ENCODE measurements around the gene CNNM4. TPM values are rescaled to one million over a fixed set of nuclear protein-coding genes. Genes with fewer than 3 reads are reported as not detected.
A peak's percentile ranks its signal among the peaks of the same experiment; 100 is the strongest.

CNNM4 gene
- 10 to 100 TPM; 10.4 to 24.9 (median 21.5) TPM for total RNA-seq
- polyA plus RNA-seq: 10.4 TPM
- long read RNA-seq, donor 1, partial matches to known transcripts: 3 of 30 reads
- long read RNA-seq, donor 1, other reads (novel, unspliced or antisense): 27 of 30 reads
- long read RNA-seq, donor 2, full-length matches to known transcripts: 1 of 14 reads
- long read RNA-seq, donor 2, partial matches to known transcripts: 3 of 14 reads
- long read RNA-seq, donor 2, other reads (novel, unspliced or antisense): 10 of 14 reads
- long read RNA-seq, donor 3, full-length matches to known transcripts: 3 of 28 reads
- long read RNA-seq, donor 3, partial matches to known transcripts: 1 of 28 reads
- long read RNA-seq, donor 3, other reads (novel, unspliced or antisense): 24 of 28 reads
- long read RNA-seq, donor 4, full-length matches to known transcripts: 1 of 20 reads
- long read RNA-seq, donor 4, partial matches to known transcripts: 8 of 20 reads
- long read RNA-seq, donor 4, other reads (novel, unspliced or antisense): 11 of 20 reads

- no peaks in the 10 kb centered on the region for H3K27me3 ChIP-seq (ENCODE audit: control insufficient read depth, insufficient read depth)
- intact Hi-C loops (cut with DNase I): loop anchor here in 1 of 4 donors (5.0 to 10.0 kb wide), 2 partner anchors 42 to 126 kb away; partner anchors contain the start of gene KANSL3
- peak; percentile 96 to 98 (median 98) for DNase-seq
Measured at GRCh38 chr2:96760036-96760985, at the start of gene CNNM4. Gene CNNM4, plus strand, starts transcription at chr2:96760902. Its CDS starts 98 bp downstream, at chr2:96761000.

DNA sequence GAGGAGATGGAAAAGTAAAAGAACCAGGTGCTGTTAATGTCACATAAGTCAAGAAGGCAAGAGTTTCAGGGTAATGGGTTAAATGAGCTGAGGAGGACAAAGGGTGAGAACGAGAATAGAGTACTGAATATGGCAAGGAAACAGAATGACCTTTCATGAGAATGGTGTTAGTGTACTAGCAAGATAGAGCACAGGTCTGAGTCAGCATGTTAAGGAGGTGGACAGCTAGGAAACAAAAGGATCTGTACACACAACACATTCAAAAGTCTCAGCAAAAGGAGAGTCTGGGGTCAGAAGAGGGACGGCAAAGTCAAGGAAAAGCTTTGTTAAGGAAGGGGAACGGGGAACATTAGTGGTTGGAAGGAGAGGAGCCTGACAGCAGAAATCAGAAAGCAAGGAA, 49.7 kb upstream of the CNNM4 start:
- ATAC-seq: no peak
- Histone ChIP-seq H3K27me3 (ENCODE audit: control insufficient read depth, insufficient read depth) (no peaks in the 10 kb centered on the region), H3K4me1 (ENCODE audit: control insufficient read depth, insufficient read depth, low read length) (no peaks in the 10 kb centered on the region), H3K27ac (ENCODE audit: low read length) (no peak overlapping the region), H3K9me3 (ENCODE audit: control insufficient read depth, low read length) (no peaks in the 10 kb centered on the region), H3K4me3 (ENCODE audit: low read length) (no peak overlapping the region)
- intact Hi-C loops (cut with DNase I): no loop called here
- WGBS: 79% methylated on average over 3 of the region's 3 CpGs
- no peak for DNase-seq

More at GRCh38 chr2:96760036-96760985, at the start of gene CNNM4:
- 4% methylated on average over 62 of the region's 62 CpGs for WGBS
- H3K4me3 ChIP-seq (ENCODE audit: low read length): peak within 1 kb of the TSS; percentile 59
- peak; percentile 97 for ATAC-seq
- H3K4me1 ChIP-seq (ENCODE audit: control insufficient read depth, insufficient read depth, low read length): peaks cover 21% of the 10 kb centered on the region
- H3K9me3 ChIP-seq (ENCODE audit: control insufficient read depth, low read length): no peaks in the 10 kb centered on the region
- H3K27ac ChIP-seq (ENCODE audit: low read length): peak within 1 kb of the TSS; percentile 65

- Histone ChIP-seq H3K9me3 (ENCODE audit: control insufficient read depth, low read length) (no peaks in the 10 kb centered on the region), H3K27ac (ENCODE audit: low read length) (no peak overlapping the region), H3K4me1 (ENCODE audit: control insufficient read depth, insufficient read depth, low read length) (no peaks in the 10 kb centered on the region), H3K27me3 (ENCODE audit: control insufficient read depth, insufficient read depth) (no peaks in the 10 kb centered on the region), H3K4me3 (ENCODE audit: low read length) (no peak overlapping the region)
- 86% methylated on average over 5 of the region's 5 CpGs for WGBS
- ATAC-seq: no peak
- no peak for DNase-seq
- intact Hi-C loops (cut with DNase I): no loop called here
Measured at GRCh38 chr2:96715658-96716057, 45.0 kb upstream of the CNNM4 start.

DNA sequence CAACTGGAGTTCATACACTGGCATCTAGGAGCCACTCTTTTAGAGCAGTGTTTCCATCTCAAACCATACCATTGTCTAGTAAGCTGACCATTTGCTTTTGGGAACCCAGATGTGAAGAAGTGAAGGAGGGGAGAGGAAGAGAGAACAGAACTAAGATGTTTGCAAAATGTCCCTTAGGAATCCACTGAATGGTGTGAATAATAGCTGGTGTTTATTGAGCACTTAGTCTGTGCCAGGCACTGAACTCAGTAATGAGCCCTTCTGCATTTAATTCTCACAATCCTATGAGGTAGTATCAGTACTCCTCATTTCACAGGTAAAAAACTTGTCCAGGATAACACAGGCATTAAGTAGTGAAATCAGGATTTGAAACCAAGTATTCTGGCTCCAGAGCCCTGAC, 44.3 kb upstream of the CNNM4 start:
- intact Hi-C loops (cut with DNase I): no loop called here
- H3K27ac ChIP-seq (ENCODE audit: low read length): no peak overlapping the region
- no peak for DNase-seq
- H3K4me1 ChIP-seq (ENCODE audit: control insufficient read depth, insufficient read depth, low read length): no peaks in the 10 kb centered on the region
- no peak for ATAC-seq
- H3K9me3 ChIP-seq (ENCODE audit: control insufficient read depth, low read length): no peaks in the 10 kb centered on the region
- no peaks in the 10 kb centered on the region for H3K27me3 ChIP-seq (ENCODE audit: control insufficient read depth, insufficient read depth)
- H3K4me3 ChIP-seq (ENCODE audit: low read length): no peak overlapping the region

DNA sequence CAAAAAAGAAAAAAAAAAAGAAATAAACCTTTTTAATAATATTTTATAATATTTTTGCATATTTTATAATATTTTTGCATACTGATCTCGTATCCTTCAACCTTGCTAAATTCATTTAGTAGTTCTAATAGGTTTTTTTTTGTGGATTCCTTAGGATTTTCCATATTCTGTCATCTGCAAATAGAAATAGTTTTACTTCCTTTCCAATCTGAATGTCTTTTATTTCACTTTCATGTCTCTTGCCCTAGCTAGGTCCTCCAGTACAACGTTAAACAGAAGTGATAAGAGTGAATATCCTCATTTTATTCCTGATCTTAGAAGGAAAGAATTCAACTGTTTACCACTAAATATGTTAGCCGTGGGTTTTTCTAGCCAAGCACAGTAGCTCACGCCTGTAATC, 34.6 kb upstream of the CNNM4 start:
- no peak overlapping the region for H3K4me3 ChIP-seq (ENCODE audit: low read length)
- H3K27me3 ChIP-seq (ENCODE audit: control insufficient read depth, insufficient read depth): no peaks in the 10 kb centered on the region
- 80% methylated on average over 4 of the region's 4 CpGs for WGBS
- no peak overlapping the region for H3K27ac ChIP-seq (ENCODE audit: low read length)
- intact Hi-C loops (cut with DNase I): no loop called here
- peaks cover 3% of the 10 kb centered on the region for H3K4me1 ChIP-seq (ENCODE audit: control insufficient read depth, insufficient read depth, low read length)
- ATAC-seq (no peak), DNase-seq (no peak)
- H3K9me3 ChIP-seq (ENCODE audit: control insufficient read depth, low read length): no peaks in the 10 kb centered on the region

DNA sequence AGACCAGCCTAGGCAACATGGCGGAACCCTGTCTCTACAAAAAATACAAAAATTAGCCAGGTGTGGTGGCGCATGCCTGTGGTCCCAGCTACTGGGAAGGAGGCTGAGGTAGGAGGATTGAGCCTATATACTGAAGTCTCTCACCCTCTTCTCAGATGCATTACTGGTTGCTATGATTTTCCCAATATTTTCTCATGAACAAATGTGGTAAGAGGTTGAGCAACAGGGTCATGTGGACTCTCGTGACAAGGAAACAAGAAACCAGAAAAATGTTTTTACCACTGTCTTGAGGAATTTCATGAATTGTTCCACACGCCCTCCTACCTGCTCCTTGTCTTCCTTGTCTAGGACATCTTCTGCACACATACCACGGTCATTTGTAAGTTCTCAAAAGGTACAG, 33.3 kb upstream of the CNNM4 start:
- no peak for ATAC-seq
- H3K4me1 ChIP-seq (ENCODE audit: control insufficient read depth, insufficient read depth, low read length): peaks cover 3% of the 10 kb centered on the region
- H3K27ac ChIP-seq (ENCODE audit: low read length): no peak overlapping the region
- H3K27me3 ChIP-seq (ENCODE audit: control insufficient read depth, insufficient read depth): no peaks in the 10 kb centered on the region
- WGBS: 92% methylated on average over 5 of the region's 5 CpGs
- intact Hi-C loops (cut with DNase I): no loop called here
- no peak for DNase-seq
- H3K9me3 ChIP-seq (ENCODE audit: control insufficient read depth, low read length): no peaks in the 10 kb centered on the region
- no peak overlapping the region for H3K4me3 ChIP-seq (ENCODE audit: low read length)

DNA sequence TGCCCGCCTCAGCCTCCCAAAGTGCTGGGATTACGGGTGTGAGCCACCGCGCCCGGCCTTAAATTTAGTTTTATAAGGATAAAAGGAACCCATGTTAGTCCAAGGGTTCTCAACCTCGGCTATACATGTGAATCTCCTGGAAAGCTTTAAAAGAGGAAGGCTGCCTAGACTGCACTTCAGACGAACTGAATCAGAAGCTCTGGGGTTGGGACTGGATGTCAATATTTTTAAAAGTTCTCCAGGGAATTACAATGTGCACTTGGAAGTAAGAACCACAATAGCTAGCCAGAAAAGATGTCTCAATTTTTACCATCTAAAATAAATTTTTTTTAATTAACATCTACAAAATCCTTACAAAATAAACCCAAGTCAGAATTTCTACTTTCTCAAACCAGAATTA, 31.0 kb upstream of the CNNM4 start:
- no peak for DNase-seq
- no peak overlapping the region for H3K27ac ChIP-seq (ENCODE audit: low read length)
- H3K4me1 ChIP-seq (ENCODE audit: control insufficient read depth, insufficient read depth, low read length): peaks cover 3% of the 10 kb centered on the region
- ATAC-seq: peak; percentile 28 to 43
- 80% methylated on average over 7 of the region's 7 CpGs for WGBS
- H3K4me3 ChIP-seq (ENCODE audit: low read length): no peak overlapping the region
- H3K9me3 ChIP-seq (ENCODE audit: control insufficient read depth, low read length): no peaks in the 10 kb centered on the region
- H3K27me3 ChIP-seq (ENCODE audit: control insufficient read depth, insufficient read depth): no peaks in the 10 kb centered on the region
- intact Hi-C loops (cut with DNase I): loop anchor here in 1 of 4 donors (10.0 kb wide), 1 partner anchor 235 kb away; no protein-coding TSS in a partner anchor

DNA sequence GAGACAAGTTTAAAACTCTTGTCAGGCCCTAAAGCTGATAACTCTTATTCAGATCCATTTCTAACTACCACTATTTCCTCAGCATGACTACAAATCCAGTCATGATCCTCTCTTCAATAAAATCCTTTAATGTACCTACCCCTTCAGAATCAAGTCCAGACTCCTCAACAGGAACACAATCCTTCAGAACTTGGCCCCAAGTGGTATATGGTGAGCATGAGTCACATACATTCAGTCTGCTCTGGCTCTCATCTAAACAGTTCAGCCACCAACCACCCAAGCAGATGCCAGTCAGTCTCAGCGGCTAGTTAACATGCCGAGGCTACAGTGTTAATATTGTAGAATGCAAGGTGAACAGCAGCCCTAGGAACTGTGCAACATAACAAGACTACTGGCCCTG, 30.5 kb upstream of the CNNM4 start:
- no peaks in the 10 kb centered on the region for H3K27me3 ChIP-seq (ENCODE audit: control insufficient read depth, insufficient read depth)
- 91% methylated on average over 2 of the region's 2 CpGs for WGBS
- intact Hi-C loops (cut with DNase I): loop anchor here in 1 of 4 donors (10.0 kb wide), 1 partner anchor 235 kb away; no protein-coding TSS in a partner anchor
- peak overlapping the region; percentile 37 for H3K27ac ChIP-seq (ENCODE audit: low read length)
- DNase-seq: no peak
- ATAC-seq: peak in 1 of 2 donors; percentile 46
- no peak overlapping the region for H3K4me3 ChIP-seq (ENCODE audit: low read length)
- H3K4me1 ChIP-seq (ENCODE audit: control insufficient read depth, insufficient read depth, low read length): peaks cover 3% of the 10 kb centered on the region
- no peaks in the 10 kb centered on the region for H3K9me3 ChIP-seq (ENCODE audit: control insufficient read depth, low read length)

GRCh38 chr2:96733931-96734330, 26.8 kb upstream of the CNNM4 start:
- H3K9me3 ChIP-seq (ENCODE audit: control insufficient read depth, low read length): no peaks in the 10 kb centered on the region
- intact Hi-C loops (cut with DNase I): loop anchor here in 1 of 4 donors (10.0 kb wide), 1 partner anchor 231 kb away; no protein-coding TSS in a partner anchor
- DNase-seq: no peak
- 86% methylated on average over 3 of the region's 3 CpGs for WGBS
- ATAC-seq: no peak
- H3K27me3 ChIP-seq (ENCODE audit: control insufficient read depth, insufficient read depth): no peaks in the 10 kb centered on the region
- no peak overlapping the region for H3K4me3 ChIP-seq (ENCODE audit: low read length)
- peaks cover 3% of the 10 kb centered on the region for H3K4me1 ChIP-seq (ENCODE audit: control insufficient read depth, insufficient read depth, low read length)
- no peak overlapping the region for H3K27ac ChIP-seq (ENCODE audit: low read length)

- DNase-seq (peak in 1 of 3 donors; percentile 63), ATAC-seq (peak in 1 of 2 donors; percentile 57)
- Histone ChIP-seq H3K4me3 (ENCODE audit: low read length) (no peak overlapping the region), H3K4me1 (ENCODE audit: control insufficient read depth, insufficient read depth, low read length) (peaks cover 4% of the 10 kb centered on the region), H3K27ac (ENCODE audit: low read length) (peak overlapping the region; percentile 45), H3K9me3 (ENCODE audit: control insufficient read depth, low read length) (no peaks in the 10 kb centered on the region), H3K27me3 (ENCODE audit: control insufficient read depth, insufficient read depth) (no peaks in the 10 kb centered on the region)
- intact Hi-C loops (cut with DNase I): loop anchor here in 1 of 4 donors (10.0 kb wide), 1 partner anchor 230 kb away; no protein-coding TSS in a partner anchor
- 58% methylated on average over 8 of the region's 8 CpGs for WGBS
Measured at GRCh38 chr2:96734880-96735583, 25.7 kb upstream of the CNNM4 start.
